Adrenal gland (tissue), 5 donors: ENCODE results near the gene HBS1L.

Experiments
- CTCF ChIP-seq, 6 experiments: fragments of 450-650 bp in 4 of 6; fragments of 200-600 bp in 2 of 6; sonication (generic) in 1 of 6; IDR thresholded peaks; 1 replicate in 5 of 6; 2 replicates in 1 of 6; pipeline versions ENCODE4 v1.5.1 to v1.8.0; 2016 to 2021; ENCODE audit warnings: antibody characterized with exemption in 6 of 6, mild to moderate bottlenecking in 2 of 6, moderate library complexity in 1 of 6
- POLR2A ChIP-seq, 2 donors: fragments of 450-650 bp; IDR thresholded peaks; one replicate each; pipeline ENCODE4 v1.6.1; 2017; ENCODE audit warnings: antibody characterized with exemption in 2 of 2, mild to moderate bottlenecking in 2 of 2, moderate library complexity in 1 of 2
- donor health status: DM: no; HTN: no; CAD: no.

- TF ChIP-seq CTCF (IDR thresholded peaks at IDR 0.05) (no peak), POLR2A (IDR thresholded peaks at IDR 0.05) (no peak)
Observed at GRCh38 chr6:135064586-135064985, 10.0 kb upstream of the HBS1L start.
